T-helper 2 cell (primary cell): Measurements from ENCODE around the gene MSANTD3.

ENCODE experiments used
- DNase-seq, 5 experiments: peaks; one replicate each; pipeline versions ENCODE4 v3.0.0 to v3.0.0-alpha.2; 2012 to 2022

Gene MSANTD3

DNA sequence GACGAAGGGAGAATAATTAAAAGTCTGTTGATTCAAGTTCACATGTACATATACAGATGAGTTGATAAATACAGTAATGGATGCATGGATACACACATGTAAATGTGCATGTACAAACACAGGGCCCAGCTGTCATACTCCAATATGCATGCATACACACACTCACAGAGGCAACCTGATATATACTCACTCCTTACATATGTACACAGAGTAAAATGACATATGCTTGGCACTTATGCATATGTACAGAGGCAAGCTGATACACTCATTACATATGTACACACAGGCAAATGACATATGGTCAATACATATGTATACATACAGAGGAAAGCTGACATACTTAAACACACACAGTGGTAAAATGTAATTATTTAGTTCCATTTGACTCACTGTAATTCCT is 38.8 kb downstream of the MSANTD3 start:
- DNase-seq = no peak

DNA sequence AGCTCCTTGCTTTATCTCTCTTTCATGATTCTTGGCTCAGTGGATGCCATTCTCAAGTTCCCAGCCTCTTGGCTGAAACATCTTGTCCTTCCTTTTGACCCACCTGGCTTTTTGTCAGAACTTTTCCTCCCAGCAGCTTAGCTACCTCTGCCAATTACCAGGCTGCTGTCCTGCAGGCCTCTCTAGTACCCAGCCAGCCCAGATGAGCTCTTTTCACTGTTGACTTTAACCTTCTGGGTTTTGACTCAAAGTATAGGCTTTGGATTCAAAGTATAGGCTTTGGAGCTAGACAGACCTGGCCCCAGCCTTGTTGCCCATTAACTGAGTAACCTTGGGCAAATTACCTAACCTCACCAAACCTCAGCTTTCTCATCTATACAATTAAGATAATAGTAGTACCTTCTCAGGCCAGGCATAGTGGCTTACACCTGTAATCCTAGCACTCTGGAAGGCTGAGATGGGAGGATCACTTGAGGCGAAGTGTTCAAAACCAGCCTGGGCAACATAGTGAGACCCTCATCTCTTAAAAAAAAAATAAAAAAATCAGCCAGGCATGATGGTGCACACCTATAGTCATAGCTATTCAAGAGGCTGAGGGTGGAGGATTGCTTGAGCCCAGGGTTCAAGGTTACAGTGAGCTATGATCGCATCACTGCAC is 39.4 kb downstream of the MSANTD3 start:
- no peak for DNase-seq

DNA sequence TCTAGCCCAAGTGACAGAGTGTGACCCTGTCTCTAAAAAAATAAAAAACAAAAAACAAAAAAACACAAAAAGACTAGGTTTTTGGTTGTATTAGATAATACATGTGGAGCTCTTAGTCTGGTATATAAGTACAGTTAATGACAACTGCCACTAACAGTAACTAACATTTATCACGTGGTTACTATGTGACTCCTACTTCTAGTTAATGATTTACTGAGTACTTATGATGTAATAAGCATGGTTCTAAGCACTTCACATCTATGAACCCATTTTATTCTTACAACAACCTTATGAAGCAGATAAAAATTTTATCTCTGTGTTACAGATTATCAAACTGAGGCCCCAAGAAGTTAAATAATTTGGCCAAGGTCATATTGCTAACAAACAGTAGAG is 39.9 kb downstream of the MSANTD3 start:
- no peak for DNase-seq

DNA sequence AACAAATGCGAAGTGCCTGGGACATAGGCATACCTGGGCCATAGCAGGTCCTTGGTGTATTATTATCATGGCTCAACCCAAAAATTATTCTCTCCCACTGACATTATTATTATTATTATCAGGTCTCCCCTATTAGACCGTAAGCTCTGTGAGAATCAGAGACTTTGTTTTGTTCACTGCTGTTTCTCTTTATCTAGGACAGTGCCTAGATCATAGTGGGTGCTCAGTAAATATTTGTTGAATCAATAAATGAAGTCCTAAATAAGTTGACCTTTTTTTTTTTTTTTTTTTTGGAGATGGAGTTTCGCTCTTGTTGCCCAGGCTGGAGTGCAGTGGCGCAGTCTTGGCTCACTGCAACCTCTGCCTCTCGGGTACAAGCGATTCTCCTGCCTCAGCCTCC is 41.1 kb downstream of the MSANTD3 start:
- no peak for DNase-seq

DNA sequence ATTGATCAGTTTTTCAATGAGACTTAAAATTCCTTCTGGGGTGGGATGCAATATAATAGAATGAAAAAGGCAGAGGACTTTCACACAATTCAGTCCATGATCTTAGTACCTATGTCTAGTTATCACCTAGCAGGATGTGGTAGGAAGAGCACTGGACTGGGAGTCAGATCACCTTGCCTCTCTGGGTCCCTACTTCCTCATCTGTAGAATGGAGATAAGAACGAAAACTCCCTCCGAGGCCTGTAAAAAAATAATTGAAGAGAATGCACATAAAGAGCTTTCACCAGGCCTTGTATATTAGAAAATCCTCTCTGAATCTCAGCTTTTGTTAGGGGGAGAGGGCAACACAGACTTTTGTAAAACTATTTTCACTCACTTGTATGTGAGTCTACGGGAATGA is 45.3 kb downstream of the MSANTD3 start:
- DNase-seq = no peak

DNA sequence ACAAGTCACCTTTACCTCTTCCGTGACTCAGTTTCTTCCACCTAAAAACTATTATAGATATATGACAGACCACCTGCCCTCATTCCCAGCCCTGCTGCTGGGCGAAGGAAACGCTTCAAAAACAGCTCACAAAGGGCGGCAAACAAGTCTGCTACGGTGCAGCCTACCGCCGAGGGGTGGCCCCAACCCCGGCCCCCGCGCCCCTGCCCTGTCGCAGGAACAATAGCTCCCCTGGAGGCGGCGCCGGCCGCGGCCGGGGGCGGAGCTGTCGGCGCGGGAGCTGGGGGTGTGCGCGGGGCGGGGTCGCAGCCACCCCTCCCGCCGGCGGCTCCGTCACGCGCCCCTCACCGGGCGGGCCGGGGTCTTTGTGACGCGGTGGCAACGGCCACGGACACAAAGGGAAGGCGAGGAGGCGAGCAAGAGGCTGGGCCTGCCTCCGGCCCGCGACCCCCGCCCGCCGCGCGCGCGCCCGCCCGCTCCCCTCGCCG is 45.9 kb downstream of the MSANTD3 start, which contains the start of gene TMEFF1:
TSS of gene TMEFF1 (plus strand) at position 362 of the 488 bp plus-strand sequence. CDS start 396 bp downstream, outside the sequence.
- DNase-seq = peak in 4 of 5 experiments; percentile 7 to 52 (median 18)

DNA sequence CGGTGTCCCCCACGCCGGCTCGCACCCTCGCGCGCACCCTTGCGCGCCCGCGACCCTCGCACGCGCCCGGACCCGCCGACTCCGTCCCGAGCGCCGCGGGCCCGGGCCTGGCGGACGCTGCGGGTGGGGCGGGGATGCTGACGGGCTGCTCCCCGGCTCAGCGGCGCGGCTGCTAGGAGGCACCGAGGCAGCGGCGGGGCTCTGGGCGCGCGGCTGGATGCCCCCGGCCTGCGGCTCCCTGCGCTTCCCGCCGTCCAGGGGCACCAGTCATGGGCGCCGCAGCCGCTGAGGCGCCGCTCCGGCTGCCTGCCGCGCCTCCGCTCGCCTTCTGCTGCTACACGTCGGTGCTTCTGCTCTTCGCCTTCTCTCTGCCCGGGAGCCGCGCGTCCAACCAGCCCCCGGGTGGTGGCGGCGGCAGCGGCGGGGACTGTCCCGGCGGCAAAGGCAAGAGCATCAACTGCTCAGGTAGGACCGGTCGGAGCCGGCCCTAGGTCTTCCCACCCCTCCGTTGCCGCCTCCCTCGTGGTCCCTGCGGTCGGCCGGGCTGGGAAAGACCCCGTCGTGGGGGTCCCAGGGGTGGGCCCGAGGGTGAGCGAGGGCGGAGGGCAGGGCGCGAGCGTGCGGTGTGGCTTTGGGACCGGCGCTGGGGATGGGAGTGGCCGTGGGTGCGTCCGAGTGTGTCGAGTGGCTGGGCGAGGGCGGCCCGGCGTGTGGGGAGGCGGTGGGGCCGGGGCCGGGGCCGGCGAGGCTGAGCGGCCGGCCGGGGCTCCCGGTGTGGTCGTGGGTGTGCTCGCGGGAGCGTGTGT is 46.5 kb downstream of the MSANTD3 start:
- DNase-seq = peak in 3 of 5 experiments; percentile 4 to 49 (median 7)

DNA sequence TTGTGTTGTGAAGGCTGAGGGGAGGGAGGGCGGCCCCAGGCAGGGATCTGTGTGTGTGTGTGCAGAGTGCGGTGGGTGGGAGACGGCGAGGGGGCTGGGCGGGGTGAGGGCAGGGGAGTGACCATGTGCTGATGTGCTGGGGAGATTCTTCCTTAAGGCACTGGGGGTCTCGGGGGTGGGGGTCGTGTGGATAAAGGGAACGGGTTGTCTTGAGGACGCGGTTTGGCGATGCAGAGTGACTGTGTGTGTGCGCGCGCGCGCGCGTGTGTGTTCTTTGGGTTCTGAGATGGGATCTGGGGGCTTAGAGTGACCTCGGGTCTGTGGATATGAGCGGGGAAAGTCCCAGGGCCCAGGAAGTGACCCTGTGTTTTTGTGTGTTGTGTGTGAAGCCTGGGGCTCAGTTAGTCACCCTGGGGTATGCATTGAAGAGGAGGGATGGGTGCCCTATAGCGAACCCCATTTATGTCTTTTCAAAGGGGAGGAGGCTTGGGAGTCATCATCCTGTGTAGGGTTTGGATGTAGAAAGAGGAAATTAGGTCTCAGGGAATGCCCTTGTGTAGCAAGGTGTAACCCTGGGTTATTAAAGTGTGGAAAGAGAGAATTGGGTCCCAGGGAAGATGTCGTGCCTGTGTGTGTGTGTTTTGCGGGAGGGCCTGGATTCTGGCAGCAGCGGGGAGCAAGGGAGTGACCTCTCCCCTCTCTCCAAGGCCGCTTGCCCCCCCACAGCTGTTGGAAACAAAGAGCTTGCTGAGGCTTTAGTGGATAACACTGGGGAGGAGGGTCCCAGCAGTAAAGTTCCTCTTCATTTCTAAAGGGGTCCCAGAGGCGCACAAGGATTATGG is 47.4 kb downstream of the MSANTD3 start:
- no peak for DNase-seq

DNA sequence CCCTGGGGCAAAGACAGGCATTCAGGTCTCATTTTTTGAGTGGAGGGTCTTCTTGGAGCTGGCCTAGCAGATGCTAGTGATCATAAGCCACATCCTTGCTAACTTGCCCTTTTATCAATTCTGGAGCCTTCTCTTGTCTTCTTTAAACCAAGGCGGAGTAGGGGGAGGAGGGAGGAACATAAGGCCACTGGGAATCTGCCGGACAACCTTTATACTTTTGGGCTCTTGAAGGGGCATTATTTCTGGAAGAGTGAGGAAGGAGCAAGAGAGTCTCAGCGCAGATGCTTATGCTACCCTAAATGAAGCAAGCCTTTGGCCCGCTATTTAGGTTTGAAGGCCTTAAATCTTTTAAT is 48.0 kb downstream of the MSANTD3 start:
- no peak for DNase-seq

DNA sequence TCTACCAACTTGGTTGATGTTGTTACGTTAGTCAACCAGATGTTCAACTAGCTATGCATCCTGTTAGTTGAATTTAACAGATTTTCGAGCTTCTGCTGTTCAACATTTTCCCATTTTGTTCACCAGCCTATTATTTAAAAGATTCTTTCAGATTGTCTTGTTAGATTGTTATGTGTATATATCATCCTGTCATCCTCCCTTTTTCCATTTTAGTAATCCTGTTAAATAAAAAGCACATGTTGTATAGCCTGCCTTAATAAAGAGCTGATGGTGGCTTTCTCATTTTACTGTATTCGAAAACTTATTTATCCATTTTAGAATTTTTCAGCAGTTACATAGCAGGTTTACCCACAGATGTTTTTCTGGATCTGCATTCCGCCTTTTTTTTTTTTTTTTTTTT is 50.3 kb downstream of the MSANTD3 start:
- no peak for DNase-seq

DNA sequence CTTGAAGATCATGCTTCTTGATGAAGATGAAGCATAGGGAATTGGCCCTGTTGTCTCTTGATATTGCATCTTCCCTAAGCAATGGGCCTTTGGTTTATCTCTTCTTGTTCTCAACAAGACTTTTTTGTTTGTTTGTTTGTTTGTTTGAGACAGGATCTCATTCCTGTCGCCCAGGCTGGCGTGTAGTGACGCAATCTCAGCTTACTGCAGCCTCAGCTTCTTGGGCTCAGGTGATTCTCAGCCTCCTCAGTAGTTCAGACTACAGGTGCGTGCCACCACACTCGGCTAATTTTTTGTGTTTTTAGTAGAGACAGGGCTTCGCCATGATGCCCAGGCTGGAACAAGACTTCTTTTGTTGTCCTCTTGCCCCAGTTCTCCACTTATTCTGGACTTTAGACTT is 51.2 kb downstream of the MSANTD3 start:
- DNase-seq = no peak

DNA sequence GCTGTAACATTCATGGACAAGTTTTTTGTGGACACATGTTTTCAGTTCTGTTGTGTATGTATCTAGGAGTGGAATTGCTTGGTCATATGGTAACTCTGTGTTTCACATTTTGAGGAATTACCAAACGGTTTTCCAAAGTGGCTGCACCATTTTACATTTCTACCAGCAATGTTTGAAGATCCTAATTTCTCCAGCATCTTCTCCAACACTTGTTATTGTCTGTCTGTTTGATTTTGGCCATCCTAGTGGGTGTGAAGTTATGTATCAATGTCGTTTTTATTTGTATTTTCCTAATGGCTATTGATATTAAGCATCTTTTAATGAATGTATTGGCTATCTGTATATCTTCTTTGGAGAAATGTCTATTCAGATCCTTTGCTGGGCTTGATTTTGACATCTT is 52.9 kb downstream of the MSANTD3 start:
- DNase-seq = no peak

DNA sequence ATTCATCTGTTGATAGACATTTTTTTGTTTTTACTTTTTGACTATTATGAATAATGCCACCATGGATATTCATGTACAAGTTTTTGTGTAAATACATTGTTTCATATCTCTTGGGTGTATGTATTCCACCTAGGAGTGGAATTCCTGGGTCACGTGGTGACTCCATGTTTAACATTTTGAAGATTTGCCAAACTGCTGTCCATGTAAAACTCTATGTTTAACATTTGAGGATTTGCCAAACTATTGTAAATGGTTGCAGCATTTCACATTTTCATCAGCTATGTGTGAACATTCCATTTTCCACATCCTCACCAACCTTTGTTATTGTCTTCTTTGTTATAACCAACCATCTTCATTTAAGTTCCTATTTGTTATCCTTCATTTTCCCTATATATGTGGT is 58.3 kb downstream of the MSANTD3 start:
- no peak for DNase-seq

DNA sequence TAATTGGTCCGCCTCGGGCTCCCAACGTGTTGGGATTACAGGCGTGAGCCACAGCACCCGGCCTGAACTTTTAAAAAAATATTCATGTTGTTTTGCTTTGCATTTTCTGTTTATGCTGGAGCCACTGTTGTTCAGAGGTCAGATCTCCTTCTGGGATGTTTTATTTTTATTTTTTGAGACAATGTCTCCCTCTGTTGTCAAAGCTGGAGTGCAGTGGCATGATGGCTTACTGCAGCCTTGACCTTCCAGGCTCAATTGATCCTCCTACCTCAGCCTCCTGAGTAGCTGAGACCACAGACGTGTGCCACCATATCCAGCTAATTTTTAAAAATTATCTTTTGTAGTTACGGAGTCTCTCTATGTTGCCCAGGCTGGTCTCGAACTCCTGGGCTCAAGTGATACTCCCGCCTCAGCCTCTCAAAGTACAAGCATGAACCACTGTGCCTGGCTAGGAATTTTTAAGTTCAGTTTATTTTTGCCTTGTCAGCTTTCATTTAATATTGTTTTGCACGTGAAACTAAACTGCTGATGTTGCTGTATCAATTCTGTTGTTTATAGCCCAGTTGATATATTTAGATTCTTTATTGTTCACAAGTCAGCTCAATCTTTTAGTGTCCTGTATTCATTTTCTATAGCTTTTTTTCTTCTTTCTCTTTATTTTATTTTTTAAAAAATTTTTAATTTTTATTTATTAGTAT is 59.7 kb downstream of the MSANTD3 start:
- DNase-seq = no peak

DNA sequence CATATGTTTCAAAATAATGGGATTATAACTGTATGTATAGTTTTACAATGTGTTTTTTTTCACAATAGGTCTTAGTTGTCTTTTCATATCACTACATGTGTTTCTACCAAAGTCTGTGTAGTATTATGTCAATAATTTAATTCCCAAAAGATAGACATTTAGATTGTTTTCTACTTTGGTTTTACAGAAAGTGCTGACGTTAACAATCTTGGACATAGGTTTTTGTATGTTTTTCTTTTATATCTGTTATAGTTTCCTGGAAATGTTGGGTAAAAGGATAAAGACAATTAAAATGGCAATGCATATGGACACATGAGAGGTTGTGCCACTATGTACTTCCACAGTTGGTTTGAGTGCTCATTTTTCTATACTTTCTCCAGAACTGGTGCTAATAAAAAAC is 61.2 kb downstream of the MSANTD3 start:
- DNase-seq = no peak

DNA sequence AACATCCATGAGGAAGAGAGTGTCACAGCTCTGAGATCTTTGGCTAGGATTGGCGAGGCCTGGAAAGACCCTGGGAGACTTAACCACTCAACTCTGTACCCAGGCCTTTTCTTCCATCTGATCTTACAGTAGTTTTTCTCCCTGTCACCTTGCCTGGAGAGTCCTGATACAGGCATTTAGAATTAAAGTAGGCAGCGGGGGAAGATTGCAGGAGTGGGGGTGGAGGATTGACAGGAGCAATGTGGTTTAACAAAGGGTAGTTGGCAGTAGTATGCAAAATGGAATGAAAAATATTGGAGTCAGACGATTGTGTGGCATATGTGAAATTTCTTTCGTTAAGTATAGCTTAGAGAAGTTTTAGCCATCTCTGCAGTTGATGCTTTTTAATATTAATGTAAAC is 62.9 kb downstream of the MSANTD3 start:
- DNase-seq = no peak

DNA sequence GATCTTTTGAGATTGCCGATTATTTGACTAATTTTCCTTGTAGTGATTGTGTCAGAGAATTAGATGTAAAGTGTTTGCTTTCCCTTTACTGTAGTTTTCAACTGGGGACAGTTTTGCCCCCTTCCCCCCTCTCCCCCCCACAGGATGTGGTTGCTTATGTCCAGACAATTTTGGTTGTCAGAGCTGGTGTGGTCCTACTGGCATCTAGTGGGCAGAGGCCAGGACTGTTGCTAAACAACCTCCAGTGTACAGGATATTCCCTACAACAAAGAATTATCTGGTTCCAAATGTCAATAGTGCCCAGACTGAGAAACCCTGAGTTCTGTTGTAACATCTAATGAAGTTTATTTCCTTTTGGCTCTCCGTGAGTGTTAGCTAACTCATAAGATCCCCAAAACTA is 66.0 kb downstream of the MSANTD3 start:
- no peak for DNase-seq

DNA sequence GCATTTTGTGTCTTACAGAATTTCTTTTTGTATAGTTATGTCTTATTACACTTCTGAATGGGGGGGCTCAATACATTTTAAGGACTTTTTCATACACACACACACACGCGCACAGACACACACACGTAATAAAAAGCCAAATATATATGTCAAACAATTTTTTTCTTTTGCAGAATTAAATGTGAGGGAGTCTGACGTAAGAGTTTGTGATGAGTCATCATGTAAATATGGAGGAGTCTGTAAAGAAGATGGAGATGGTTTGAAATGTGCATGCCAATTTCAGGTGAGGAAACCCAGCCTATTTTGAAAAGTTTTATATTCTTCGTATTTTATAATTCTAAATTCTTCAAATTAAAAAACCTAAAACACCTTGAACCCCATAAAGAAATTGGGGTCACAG is 71.6 kb downstream of the MSANTD3 start:
- no peak for DNase-seq

DNA sequence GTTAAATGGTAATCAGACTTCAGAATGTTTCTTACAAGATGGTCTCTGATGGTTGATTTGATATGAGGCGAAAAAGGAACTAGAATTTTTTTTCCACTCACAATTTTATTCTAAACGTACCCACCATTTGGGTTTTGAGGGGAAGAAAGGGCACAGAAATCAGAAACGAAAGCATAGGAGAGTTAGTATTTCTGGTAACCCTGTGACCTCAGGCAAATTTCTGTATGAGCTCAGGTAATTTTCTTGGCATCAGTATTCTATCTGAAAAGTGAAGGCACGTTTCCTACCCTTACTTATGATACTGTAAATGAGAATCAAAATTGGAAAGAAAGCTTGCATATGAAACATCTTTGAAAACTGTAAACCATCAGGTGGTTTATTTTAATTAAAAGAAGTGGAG is 72.5 kb downstream of the MSANTD3 start:
- DNase-seq = no peak

DNA sequence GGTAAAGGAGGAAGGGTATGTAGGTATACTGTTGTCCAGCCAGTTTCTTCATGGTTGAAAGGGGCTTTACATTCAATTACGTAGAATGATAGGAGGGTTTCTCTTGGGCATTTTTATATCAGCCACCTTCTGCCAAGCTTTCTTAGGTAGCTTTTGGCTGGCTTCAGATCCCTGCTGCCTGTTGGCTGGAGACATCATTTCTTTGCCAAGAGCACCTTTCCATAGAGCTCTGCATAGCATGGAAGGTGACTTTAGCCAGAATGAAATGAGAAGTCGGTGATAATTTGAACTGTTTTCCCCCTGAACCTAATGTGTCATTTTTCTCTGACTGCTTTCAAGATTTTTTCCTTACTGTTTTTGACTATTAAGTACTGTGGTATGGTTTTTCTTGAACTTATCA is 72.9 kb downstream of the MSANTD3 start:
- DNase-seq = no peak
